Measurements from ENCODE around the gene CCIN. TPM values are rescaled to one million over a fixed set of nuclear protein-coding genes. Genes with fewer than 3 reads are reported as not detected.
A peak's percentile ranks its signal among the peaks of the same experiment; 100 is the strongest.

The CCIN gene
- total RNA-seq, 4 donors from 2014 or later, result not detected

- no peaks in the 10 kb centered on the region for H3K27me3 ChIP-seq
- peak overlapping the region; percentile 48 for H3K4me3 ChIP-seq
- DNase-seq (ENCODE audit: low spot score in 2 of 2), result peak; percentile 89 to 90
- H3K27ac ChIP-seq, result peak overlapping the region; percentile 57
- WGBS, result 1% methylated on average over 12 of the region's 58 CpGs
- H3K9me3 ChIP-seq, result no peaks in the 10 kb centered on the region
- peaks cover 34% of the 10 kb centered on the region for H3K4me1 ChIP-seq
- H3K36me3 ChIP-seq, result no peaks in the 10 kb centered on the region
- no peak for TF ChIP-seq EP300 (IDR thresholded peaks at IDR 0.05)
- TF ChIP-seq POLR2A (IDR thresholded peaks at IDR 0.05), result no peak
- no peak for TF ChIP-seq POLR2AphosphoS5 (IDR thresholded peaks at IDR 0.05)
- peak; percentile 75 to 97 for TF ChIP-seq CTCF (IDR thresholded peaks at IDR 0.05)
These were observed 2.8 kb upstream of the CCIN start for GRCh38 chr9:36166168-36166927.

- DNase-seq (ENCODE audit: low spot score in 2 of 2), result no peak
- Histone ChIP-seq H3K27ac (no peak overlapping the region), H3K36me3 (no peaks in the 10 kb centered on the region), H3K27me3 (no peaks in the 10 kb centered on the region), H3K9me3 (no peaks in the 10 kb centered on the region), H3K4me1 (peaks cover 18% of the 10 kb centered on the region), H3K4me3 (no peak overlapping the region)
- WGBS, result 93% methylated on average over 17 of the region's 17 CpGs
- TF ChIP-seq POLR2A (IDR thresholded peaks at IDR 0.05), result no peak
- TF ChIP-seq CTCF (IDR thresholded peaks at IDR 0.05), result no peak
- no peak for TF ChIP-seq EP300 (IDR thresholded peaks at IDR 0.05)
- no peak for TF ChIP-seq POLR2AphosphoS5 (IDR thresholded peaks at IDR 0.05)
These were observed 520 bp downstream of the CCIN start for GRCh38 chr9:36169708-36170107.

DNA sequence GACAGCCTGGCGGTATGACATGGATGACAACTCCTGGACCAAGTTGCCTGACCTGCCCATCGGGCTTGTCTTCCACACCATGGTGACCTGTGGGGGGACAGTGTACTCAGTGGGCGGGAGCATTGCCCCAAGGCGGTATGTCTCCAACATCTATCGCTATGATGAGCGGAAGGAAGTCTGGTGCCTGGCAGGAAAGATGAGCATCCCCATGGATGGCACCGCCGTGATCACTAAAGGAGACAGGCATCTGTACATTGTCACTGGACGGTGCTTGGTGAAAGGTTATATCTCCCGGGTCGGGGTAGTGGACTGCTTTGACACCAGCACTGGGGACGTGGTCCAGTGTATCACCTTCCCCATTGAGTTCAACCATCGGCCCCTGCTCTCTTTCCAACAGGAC lies 1.3 kb downstream of the CCIN start:
- no peaks in the 10 kb centered on the region for H3K9me3 ChIP-seq
- H3K36me3 ChIP-seq, result no peaks in the 10 kb centered on the region
- 95% methylated on average over 12 of the region's 13 CpGs for whole genome bisulfite sequencing
- no peak overlapping the region for H3K27ac ChIP-seq
- no peaks in the 10 kb centered on the region for H3K27me3 ChIP-seq
- no peak for DNase-seq (ENCODE audit: low spot score in 2 of 2)
- TF ChIP-seq POLR2AphosphoS5 (IDR thresholded peaks at IDR 0.05), result no peak
- TF ChIP-seq EP300 (IDR thresholded peaks at IDR 0.05), result no peak
- no peak for TF ChIP-seq POLR2A (IDR thresholded peaks at IDR 0.05)
- no peak for TF ChIP-seq CTCF (IDR thresholded peaks at IDR 0.05)
- peaks cover 13% of the 10 kb centered on the region for H3K4me1 ChIP-seq
- H3K4me3 ChIP-seq, result no peak overlapping the region

GRCh38 chr9:36173861-36174260 lies 4.7 kb downstream of the CCIN start:
- Histone ChIP-seq H3K4me1 (no peaks in the 10 kb centered on the region), H3K36me3 (no peaks in the 10 kb centered on the region), H3K9me3 (no peaks in the 10 kb centered on the region), H3K27me3 (no peaks in the 10 kb centered on the region), H3K27ac (no peak overlapping the region), H3K4me3 (no peak overlapping the region)
- TF ChIP-seq POLR2A (IDR thresholded peaks at IDR 0.05), result no peak
- no peak for TF ChIP-seq CTCF (IDR thresholded peaks at IDR 0.05)
- TF ChIP-seq EP300 (IDR thresholded peaks at IDR 0.05), result no peak
- no peak for TF ChIP-seq POLR2AphosphoS5 (IDR thresholded peaks at IDR 0.05)
- DNase-seq (ENCODE audit: low spot score in 2 of 2), result no peak
- WGBS, result 95% methylated on average over 2 of the region's 2 CpGs

DNA sequence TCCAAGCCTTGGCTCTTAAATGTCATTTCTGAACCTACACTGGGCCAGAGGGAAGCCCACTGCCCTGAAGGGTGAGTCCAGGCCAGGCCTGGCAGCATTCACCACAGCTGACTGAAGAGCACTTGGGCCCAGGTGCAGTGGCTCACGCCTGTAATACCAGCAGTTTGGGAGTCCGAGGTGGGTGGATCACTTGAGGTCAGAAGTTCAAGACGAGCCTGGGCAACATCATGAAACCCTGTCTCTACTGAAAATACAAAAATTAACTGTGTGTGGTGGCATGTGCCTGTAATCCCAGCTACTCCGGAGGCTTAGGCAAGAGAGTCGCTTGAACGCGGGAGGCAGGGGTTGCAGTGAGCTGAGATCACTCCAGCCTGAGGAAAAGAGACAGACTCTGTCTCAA lies 5.1 kb downstream of the CCIN start:
- H3K36me3 ChIP-seq, result no peaks in the 10 kb centered on the region
- H3K9me3 ChIP-seq, result no peaks in the 10 kb centered on the region
- no peak overlapping the region for H3K4me3 ChIP-seq
- 82% methylated on average over 7 of the region's 7 CpGs for WGBS
- no peak overlapping the region for H3K27ac ChIP-seq
- no peaks in the 10 kb centered on the region for H3K27me3 ChIP-seq
- H3K4me1 ChIP-seq, result no peaks in the 10 kb centered on the region
- DNase-seq (ENCODE audit: low spot score in 2 of 2), result no peak
- TF ChIP-seq POLR2A (IDR thresholded peaks at IDR 0.05) (no peak), CTCF (IDR thresholded peaks at IDR 0.05) (no peak), POLR2AphosphoS5 (IDR thresholded peaks at IDR 0.05) (no peak), EP300 (IDR thresholded peaks at IDR 0.05) (no peak)

Measured in suprapubic skin (tissue), 4 donors.